ENCODE results near the gene ENOX1.

The ENOX1 gene

GRCh38 chr13:43608400-43609137, 178.2 kb downstream of the ENOX1 start:
- H3K4me1 Mint-ChIP-seq, result no peaks in the 10 kb centered on the region

GRCh38 chr13:43597599-43597945, 189.2 kb downstream of the ENOX1 start:
- no peaks in the 10 kb centered on the region for H3K27me3 Mint-ChIP-seq

More at GRCh38 chr13:43608400-43609137, 178.2 kb downstream of the ENOX1 start:
- Mint-ChIP-seq H3K4me3 (no peak overlapping the region), H3K27me3 (no peaks in the 10 kb centered on the region), H3K27ac (no peak overlapping the region), H3K9me3 (peaks cover 5% of the 10 kb centered on the region), H3K36me3 (no peaks in the 10 kb centered on the region)
- CTCF ChIA-PET, result no interaction called here
- DNase-seq, result no peak

GRCh38 chr13:43596924-43597598, 189.7 kb downstream of the ENOX1 start:
- Mint-ChIP-seq H3K4me1 (peaks cover 8% of the 10 kb centered on the region), H3K27me3 (no peaks in the 10 kb centered on the region), H3K9me3 (no peaks in the 10 kb centered on the region), H3K27ac (no peak overlapping the region), H3K36me3 (no peaks in the 10 kb centered on the region), H3K4me3 (no peak overlapping the region)
- CTCF ChIA-PET, result interaction anchor here (0.7 kb wide), 1 partner anchor 373 kb away, joined by 3 read pairs; no protein-coding TSS in a partner anchor
- no peak for DNase-seq

More at GRCh38 chr13:43597599-43597945, 189.2 kb downstream of the ENOX1 start:
- no peak overlapping the region for H3K27ac Mint-ChIP-seq
- H3K4me3 Mint-ChIP-seq, result no peak overlapping the region
- H3K9me3 Mint-ChIP-seq, result no peaks in the 10 kb centered on the region
- CTCF ChIA-PET, result interaction anchor here (0.7 kb wide), 1 partner anchor 373 kb away, joined by 3 read pairs; no protein-coding TSS in a partner anchor
- no peak for DNase-seq
- no peaks in the 10 kb centered on the region for H3K36me3 Mint-ChIP-seq
- H3K4me1 Mint-ChIP-seq, result peaks cover 8% of the 10 kb centered on the region

GRCh38 chr13:43596006-43596405, 190.8 kb downstream of the ENOX1 start:
- CTCF ChIA-PET, result no interaction called here
- Mint-ChIP-seq H3K27me3 (no peaks in the 10 kb centered on the region), H3K4me1 (peaks cover 8% of the 10 kb centered on the region), H3K9me3 (no peaks in the 10 kb centered on the region), H3K4me3 (no peak overlapping the region), H3K36me3 (no peaks in the 10 kb centered on the region), H3K27ac (no peak overlapping the region)
- no peak for DNase-seq

GRCh38 chr13:43587376-43587775, 199.4 kb downstream of the ENOX1 start:
- DNase-seq, result no peak
- Mint-ChIP-seq H3K27ac (no peak overlapping the region), H3K27me3 (peaks cover 6% of the 10 kb centered on the region), H3K4me3 (no peak overlapping the region), H3K4me1 (no peaks in the 10 kb centered on the region), H3K9me3 (no peaks in the 10 kb centered on the region), H3K36me3 (no peaks in the 10 kb centered on the region)
- CTCF ChIA-PET, result no interaction called here

- no peaks in the 10 kb centered on the region for H3K36me3 Mint-ChIP-seq
- H3K27me3 Mint-ChIP-seq, result peaks cover 3% of the 10 kb centered on the region
- CTCF ChIA-PET, result no interaction called here
- H3K4me1 Mint-ChIP-seq, result no peaks in the 10 kb centered on the region
- no peak overlapping the region for H3K27ac Mint-ChIP-seq
- H3K9me3 Mint-ChIP-seq, result no peaks in the 10 kb centered on the region
- DNase-seq, result no peak
- no peak overlapping the region for H3K4me3 Mint-ChIP-seq
These were observed 202.0 kb downstream of the ENOX1 start for GRCh38 chr13:43584751-43585150.

GRCh38 chr13:43583321-43583720, 203.5 kb downstream of the ENOX1 start:
- Mint-ChIP-seq H3K4me1 (no peaks in the 10 kb centered on the region), H3K27me3 (peaks cover 7% of the 10 kb centered on the region), H3K36me3 (no peaks in the 10 kb centered on the region), H3K4me3 (no peak overlapping the region), H3K9me3 (no peaks in the 10 kb centered on the region), H3K27ac (no peak overlapping the region)
- DNase-seq, result no peak
- CTCF ChIA-PET, result no interaction called here

GRCh38 chr13:43580280-43580679, 206.5 kb downstream of the ENOX1 start:
- no peak overlapping the region for H3K27ac Mint-ChIP-seq
- peaks cover 4% of the 10 kb centered on the region for H3K27me3 Mint-ChIP-seq
- no peak overlapping the region for H3K4me3 Mint-ChIP-seq
- no peaks in the 10 kb centered on the region for H3K4me1 Mint-ChIP-seq
- no peaks in the 10 kb centered on the region for H3K9me3 Mint-ChIP-seq
- no peaks in the 10 kb centered on the region for H3K36me3 Mint-ChIP-seq
- no peak for DNase-seq
- CTCF ChIA-PET, result no interaction called here

GRCh38 chr13:43579321-43579720, 207.5 kb downstream of the ENOX1 start:
- Mint-ChIP-seq H3K9me3 (no peaks in the 10 kb centered on the region), H3K27me3 (peaks cover 4% of the 10 kb centered on the region), H3K36me3 (no peaks in the 10 kb centered on the region), H3K27ac (no peak overlapping the region), H3K4me3 (no peak overlapping the region), H3K4me1 (no peaks in the 10 kb centered on the region)
- no peak for DNase-seq
- CTCF ChIA-PET, result no interaction called here

- Mint-ChIP-seq H3K4me1 (no peaks in the 10 kb centered on the region), H3K36me3 (no peaks in the 10 kb centered on the region), H3K4me3 (no peak overlapping the region), H3K27me3 (peaks cover 6% of the 10 kb centered on the region), H3K27ac (no peak overlapping the region), H3K9me3 (no peaks in the 10 kb centered on the region)
- DNase-seq, result no peak
- CTCF ChIA-PET, result no interaction called here
These were observed 212.2 kb downstream of the ENOX1 start for GRCh38 chr13:43574605-43575004.

- no peak for DNase-seq
- Mint-ChIP-seq H3K4me1 (no peaks in the 10 kb centered on the region), H3K36me3 (no peaks in the 10 kb centered on the region), H3K27me3 (peaks cover 3% of the 10 kb centered on the region), H3K4me3 (no peak overlapping the region), H3K9me3 (no peaks in the 10 kb centered on the region), H3K27ac (no peak overlapping the region)
- CTCF ChIA-PET, result no interaction called here
These were observed 212.8 kb downstream of the ENOX1 start for GRCh38 chr13:43573802-43574514.

- no peak for DNase-seq
- Mint-ChIP-seq H3K27ac (no peak overlapping the region), H3K4me3 (no peak overlapping the region), H3K4me1 (no peaks in the 10 kb centered on the region), H3K9me3 (no peaks in the 10 kb centered on the region), H3K36me3 (no peaks in the 10 kb centered on the region), H3K27me3 (peaks cover 3% of the 10 kb centered on the region)
- CTCF ChIA-PET, result no interaction called here
These were observed 213.4 kb downstream of the ENOX1 start for GRCh38 chr13:43573361-43573740.

- no peaks in the 10 kb centered on the region for H3K9me3 Mint-ChIP-seq
- peaks cover 3% of the 10 kb centered on the region for H3K27me3 Mint-ChIP-seq
- H3K4me3 Mint-ChIP-seq, result no peak overlapping the region
- DNase-seq, result no peak
- no peak overlapping the region for H3K27ac Mint-ChIP-seq
- H3K36me3 Mint-ChIP-seq, result no peaks in the 10 kb centered on the region
- H3K4me1 Mint-ChIP-seq, result no peaks in the 10 kb centered on the region
- CTCF ChIA-PET, result no interaction called here
These were observed 214.0 kb downstream of the ENOX1 start for GRCh38 chr13:43572656-43573360.

GRCh38 chr13:43569658-43570057, 217.1 kb downstream of the ENOX1 start:
- no peak overlapping the region for H3K27ac Mint-ChIP-seq
- H3K4me1 Mint-ChIP-seq, result no peaks in the 10 kb centered on the region
- H3K9me3 Mint-ChIP-seq, result no peaks in the 10 kb centered on the region
- H3K36me3 Mint-ChIP-seq, result no peaks in the 10 kb centered on the region
- H3K4me3 Mint-ChIP-seq, result no peak overlapping the region
- no peak for DNase-seq
- CTCF ChIA-PET, result no interaction called here
- peaks cover 10% of the 10 kb centered on the region for H3K27me3 Mint-ChIP-seq

Data from activated naive CD4-positive, alpha-beta T cell treated with anti-CD3 and anti-CD28 coated beads, Interleukin-2, amount 10 ng/mL, durations not matched to agents 7 days and 5 days (primary cell).